ENCODE results near the gene NAALADL2. TPM values are rescaled to one million over a fixed set of nuclear protein-coding genes. Genes with fewer than 3 reads are reported as not detected.

The NAALADL2 gene
- polyA plus RNA-seq, 3 donors: not detected

DNA sequence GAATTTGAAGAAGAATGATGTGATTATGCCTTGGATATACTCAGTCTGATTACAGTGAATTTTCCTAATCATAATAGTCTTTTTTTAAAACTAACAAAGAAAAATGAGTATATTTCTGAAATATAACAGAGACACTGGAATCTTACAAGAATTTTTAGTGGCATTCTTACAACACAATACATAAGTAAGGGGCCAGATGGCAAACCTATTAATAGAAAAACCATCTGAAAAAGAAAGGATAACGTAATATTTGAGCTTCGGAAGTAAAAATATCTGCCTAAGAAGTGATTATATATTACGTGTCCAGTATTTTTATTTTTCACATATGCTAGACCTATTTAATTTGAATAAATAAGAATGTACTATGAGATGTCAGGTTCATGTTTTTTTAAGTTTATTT, 452.8 kb downstream of the NAALADL2 start:
- no CpG with 5 or more reads among the region's 3 CpGs for WGBS (ENCODE audit: insufficient coverage)
- H3K4me1 Mint-ChIP-seq: no peaks in the 10 kb centered on the region

GRCh38 chr3:175312791-175313190, 453.7 kb downstream of the NAALADL2 start:
- no peaks in the 10 kb centered on the region for H3K27me3 ChIP-seq (ENCODE audit: control insufficient read depth in 2 of 2, insufficient read depth in 2 of 2, low read length in 2 of 2)
- Mint-ChIP-seq H3K27ac (no peak overlapping the region), H3K27me3 (ENCODE audit: low read depth in 3 of 3) (peaks cover 0 to 1% (median 0%) of the 10 kb centered on the region in 3 donors), H3K9me3 (peaks cover 0 to 10% (median 5%) of the 10 kb centered on the region in 7 donors), H3K4me3 (no peak overlapping the region), H3K4me1 (no peaks in the 10 kb centered on the region), H3K36me3 (no peaks in the 10 kb centered on the region)
- H3K4me2 ChIP-seq (replicated peaks; ENCODE audit: extremely low read depth, low read length, poor library complexity, severe bottlenecking): no peak overlapping the region
- H3K4me3 ChIP-seq (replicated peaks in 1 of 3; ENCODE audit: low read depth in 2 of 3, low read length in 3 of 3): no peak overlapping the region
- no peaks in the 10 kb centered on the region for H3K4me1 ChIP-seq (ENCODE audit: control insufficient read depth in 1 of 2, insufficient read depth in 2 of 2, low read length in 2 of 2)
- no peaks in the 10 kb centered on the region for H3K79me2 ChIP-seq (ENCODE audit: insufficient read depth, low read length)
- no peak overlapping the region for H2AFZ ChIP-seq (ENCODE audit: insufficient read depth, low read depth, low read length, poor library complexity, severe bottlenecking)
- intact Hi-C loops (cut with micrococcal nuclease): no loop called here
- H3K27ac ChIP-seq (ENCODE audit: low read depth in 1 of 2, low read length in 2 of 2): no peak overlapping the region
- no peak for TF ChIP-seq CTCF (IDR thresholded peaks at IDR 0.05)
- no peaks in the 10 kb centered on the region for H3K36me3 ChIP-seq (replicated peaks in 1 of 2; ENCODE audit: control insufficient read depth in 1 of 2, insufficient read depth in 2 of 2, low read length in 2 of 2)
- no peak overlapping the region for H3K9ac ChIP-seq (ENCODE audit: insufficient read depth, low read length, poor library complexity, severe bottlenecking)
- H4K20me1 ChIP-seq (ENCODE audit: insufficient read depth, low read length): no peaks in the 10 kb centered on the region
- 88% methylated on average over 2 of the region's 4 CpGs for WGBS (ENCODE audit: insufficient coverage)
- DNase-seq: no peak
- H3K9me3 ChIP-seq (replicated peaks in 1 of 2; ENCODE audit: control insufficient read depth in 1 of 2, insufficient read depth in 1 of 2, low read length in 2 of 2): no peaks in the 10 kb centered on the region

More for the DNA sequence above, 452.8 kb downstream of the NAALADL2 start:
- Histone ChIP-seq H3K4me3 (replicated peaks in 1 of 3; ENCODE audit: low read depth in 2 of 3, low read length in 3 of 3) (no peak overlapping the region), H4K20me1 (ENCODE audit: insufficient read depth, low read length) (no peaks in the 10 kb centered on the region), H3K79me2 (ENCODE audit: insufficient read depth, low read length) (no peaks in the 10 kb centered on the region), H3K27ac (ENCODE audit: low read depth in 1 of 2, low read length in 2 of 2) (no peak overlapping the region), H2AFZ (ENCODE audit: insufficient read depth, low read depth, low read length, poor library complexity, severe bottlenecking) (no peak overlapping the region), H3K9me3 (replicated peaks in 1 of 2; ENCODE audit: control insufficient read depth in 1 of 2, insufficient read depth in 1 of 2, low read length in 2 of 2) (no peaks in the 10 kb centered on the region), H3K9ac (ENCODE audit: insufficient read depth, low read length, poor library complexity, severe bottlenecking) (no peak overlapping the region), H3K27me3 (ENCODE audit: control insufficient read depth in 2 of 2, insufficient read depth in 2 of 2, low read length in 2 of 2) (no peaks in the 10 kb centered on the region), H3K36me3 (replicated peaks in 1 of 2; ENCODE audit: control insufficient read depth in 1 of 2, insufficient read depth in 2 of 2, low read length in 2 of 2) (no peaks in the 10 kb centered on the region), H3K4me1 (ENCODE audit: control insufficient read depth in 1 of 2, insufficient read depth in 2 of 2, low read length in 2 of 2) (no peaks in the 10 kb centered on the region), H3K4me2 (replicated peaks; ENCODE audit: extremely low read depth, low read length, poor library complexity, severe bottlenecking) (no peak overlapping the region)
- no peak for TF ChIP-seq CTCF (IDR thresholded peaks at IDR 0.05)
- intact Hi-C loops (cut with micrococcal nuclease): no loop called here
- no peak overlapping the region for H3K4me3 Mint-ChIP-seq
- DNase-seq: no peak
- no peaks in the 10 kb centered on the region for H3K36me3 Mint-ChIP-seq
- peaks cover 0 to 10% (median 5%) of the 10 kb centered on the region in 7 donors for H3K9me3 Mint-ChIP-seq
- H3K27ac Mint-ChIP-seq: no peak overlapping the region
- peaks cover 0 to 1% (median 0%) of the 10 kb centered on the region in 3 donors for H3K27me3 Mint-ChIP-seq (ENCODE audit: low read depth in 3 of 3)

Data from CD14-positive monocyte (primary cell).